ENCODE data around the gene ARHGAP26.

The ARHGAP26 gene

DNA sequence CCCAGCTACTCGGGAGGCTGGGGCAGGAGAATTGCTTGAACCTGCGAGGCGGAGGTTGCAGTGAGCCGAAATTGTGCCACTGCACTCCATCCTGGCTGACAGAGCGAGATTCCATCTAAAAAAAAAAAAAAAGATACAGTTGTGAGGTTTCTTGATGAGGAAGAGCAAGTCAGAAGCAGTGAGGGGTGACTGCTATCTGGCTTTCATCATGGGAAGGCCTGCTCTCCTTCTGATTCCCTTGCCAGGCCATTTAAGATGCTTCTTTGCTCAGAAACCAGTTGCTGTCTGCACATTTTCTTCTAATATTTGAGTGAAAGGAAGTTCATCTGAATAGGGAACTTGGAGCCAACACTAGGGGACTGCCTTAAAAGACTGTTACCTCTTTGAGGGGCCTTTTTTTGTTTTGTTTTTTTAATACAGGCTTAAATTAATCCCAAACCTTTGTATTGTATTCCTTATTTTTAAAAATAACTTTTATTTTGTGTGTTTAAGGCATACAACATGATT lies 201.9 kb downstream of the ARHGAP26 start:
- TF ChIP-seq, protein P1, sequence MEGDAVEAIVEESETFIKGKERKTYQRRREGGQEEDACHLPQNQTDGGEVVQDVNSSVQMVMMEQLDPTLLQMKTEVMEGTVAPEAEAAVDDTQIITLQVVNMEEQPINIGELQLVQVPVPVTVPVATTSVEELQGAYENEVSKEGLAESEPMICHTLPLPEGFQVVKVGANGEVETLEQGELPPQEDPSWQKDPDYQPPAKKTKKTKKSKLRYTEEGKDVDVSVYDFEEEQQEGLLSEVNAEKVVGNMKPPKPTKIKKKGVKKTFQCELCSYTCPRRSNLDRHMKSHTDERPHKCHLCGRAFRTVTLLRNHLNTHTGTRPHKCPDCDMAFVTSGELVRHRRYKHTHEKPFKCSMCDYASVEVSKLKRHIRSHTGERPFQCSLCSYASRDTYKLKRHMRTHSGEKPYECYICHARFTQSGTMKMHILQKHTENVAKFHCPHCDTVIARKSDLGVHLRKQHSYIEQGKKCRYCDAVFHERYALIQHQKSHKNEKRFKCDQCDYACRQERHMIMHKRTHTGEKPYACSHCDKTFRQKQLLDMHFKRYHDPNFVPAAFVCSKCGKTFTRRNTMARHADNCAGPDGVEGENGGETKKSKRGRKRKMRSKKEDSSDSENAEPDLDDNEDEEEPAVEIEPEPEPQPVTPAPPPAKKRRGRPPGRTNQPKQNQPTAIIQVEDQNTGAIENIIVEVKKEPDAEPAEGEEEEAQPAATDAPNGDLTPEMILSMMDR (IDR thresholded peaks at IDR 0.05; ENCODE audit: low read depth, low read length, missing control alignments) = no peak
- H3K4me3 ChIP-seq (replicated peaks; ENCODE audit: low read depth, low read length) = no peak overlapping the region
- DNase-seq (ENCODE audit: extremely low read depth, low read depth) = no peak

DNA sequence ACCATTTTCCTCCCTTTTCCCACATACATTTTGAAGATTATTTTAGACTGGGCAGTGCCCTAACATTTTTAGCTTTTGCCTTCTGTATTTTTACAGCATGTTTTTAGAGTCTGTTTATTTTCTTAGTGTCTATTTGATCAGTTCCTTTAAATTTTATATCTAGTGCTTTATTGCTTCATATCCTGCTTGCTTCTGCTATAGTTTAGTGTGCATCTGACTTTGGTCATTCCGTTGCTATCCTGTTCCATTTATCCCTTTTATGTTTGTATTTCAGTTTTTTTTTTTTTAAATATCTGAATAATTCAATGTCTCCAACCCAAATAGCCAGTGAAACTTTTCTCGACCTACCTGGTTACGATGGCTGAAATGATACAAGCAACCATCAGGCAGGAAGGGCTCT lies 203.8 kb downstream of the ARHGAP26 start:
- TF ChIP-seq, protein P1 (IDR thresholded peaks at IDR 0.05; ENCODE audit: low read depth, low read length, missing control alignments) = no peak
- no peak overlapping the region for H3K4me3 ChIP-seq (replicated peaks; ENCODE audit: low read depth, low read length)
- no peak for DNase-seq (ENCODE audit: extremely low read depth, low read depth)

- TF ChIP-seq, protein P1 (IDR thresholded peaks at IDR 0.05; ENCODE audit: low read depth, low read length, missing control alignments) = no peak
- DNase-seq (ENCODE audit: extremely low read depth, low read depth) = no peak
- no peak overlapping the region for H3K4me3 ChIP-seq (replicated peaks; ENCODE audit: low read depth, low read length)
Observed at GRCh38 chr5:142974409-142974808, 204.2 kb downstream of the ARHGAP26 start.

- TF ChIP-seq, protein P1 (IDR thresholded peaks at IDR 0.05; ENCODE audit: low read depth, low read length, missing control alignments) = no peak
- no peak for DNase-seq (ENCODE audit: extremely low read depth, low read depth)
- no peak overlapping the region for H3K4me3 ChIP-seq (replicated peaks; ENCODE audit: low read depth, low read length)
Observed at GRCh38 chr5:142976861-142977260, 206.7 kb downstream of the ARHGAP26 start.

DNA sequence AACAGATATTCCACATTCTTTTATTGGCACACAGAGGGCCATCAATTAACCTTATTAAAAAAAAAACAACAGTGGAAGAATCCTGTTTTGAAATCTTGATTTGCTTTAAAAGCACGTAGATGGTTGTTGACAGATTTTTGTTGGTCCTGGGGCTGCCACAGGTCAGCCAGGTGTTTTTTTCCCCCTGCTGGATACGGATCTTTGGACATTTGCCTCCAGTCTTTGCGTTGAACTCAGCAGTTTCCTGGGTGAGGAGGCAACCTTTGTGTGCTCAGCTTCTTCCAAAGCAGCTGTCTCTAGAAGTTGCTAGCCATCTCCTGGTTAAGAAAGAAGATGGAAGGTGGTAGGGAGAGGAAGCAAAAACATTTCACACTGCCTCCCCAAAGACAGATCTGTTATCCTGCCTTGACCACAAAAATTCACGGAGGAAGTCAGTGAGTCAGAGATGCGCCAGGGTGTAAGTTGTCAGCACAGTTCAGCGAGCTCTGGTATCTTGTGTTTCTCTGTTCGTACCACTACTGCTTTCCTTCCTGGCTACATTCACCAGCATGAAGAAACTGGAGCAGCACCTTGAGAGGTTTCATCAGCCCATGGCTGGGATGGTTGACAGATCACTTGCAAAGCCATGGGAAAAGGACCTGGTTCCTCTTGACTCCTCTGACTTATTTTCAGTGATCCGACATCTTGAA lies 207.3 kb downstream of the ARHGAP26 start:
- no peak overlapping the region for H3K4me3 ChIP-seq (replicated peaks; ENCODE audit: low read depth, low read length)
- DNase-seq (ENCODE audit: extremely low read depth, low read depth) = peak; percentile 85
- TF ChIP-seq, protein P1 (IDR thresholded peaks at IDR 0.05; ENCODE audit: low read depth, low read length, missing control alignments) = no peak

- TF ChIP-seq, protein P1 (IDR thresholded peaks at IDR 0.05; ENCODE audit: low read depth, low read length, missing control alignments) = no peak
- no peak overlapping the region for H3K4me3 ChIP-seq (replicated peaks; ENCODE audit: low read depth, low read length)
- no peak for DNase-seq (ENCODE audit: extremely low read depth, low read depth)
Observed at GRCh38 chr5:142978252-142978651, 208.1 kb downstream of the ARHGAP26 start.

Measured in HFF-Myc (cell line).